ENCODE measurements around the gene COL28A1. TPM values are rescaled to one million over a fixed set of nuclear protein-coding genes. Genes with fewer than 3 reads are reported as not detected.

COL28A1 gene
- total RNA-seq, 1 experiment from 2014 or later = 0.26 TPM

GRCh38 chr7:7421826-7422225, 113.8 kb downstream of the COL28A1 start:
- DNase-seq (no peak), ATAC-seq (no peak)
- no peak for TF ChIP-seq EZH2phosphoT487 (IDR thresholded peaks at IDR 0.05; ENCODE audit: borderline replicate concordance, low read length)
- TF ChIP-seq CTCF (conservative IDR thresholded peaks at IDR 0.05; ENCODE audit: low read depth, low read length) = no peak
- TF ChIP-seq EZH2 (IDR thresholded peaks at IDR 0.05; ENCODE audit: low read length, unreplicated experiment) = no peak
- H3K4me3 ChIP-seq (ENCODE audit: low read length) = no peak overlapping the region
- BruUV-seq (replicated peaks) = no TSS peak
- no peaks in the 10 kb centered on the region for H3F3A ChIP-seq (ENCODE audit: low read length, unreplicated experiment)
- H4K20me1 ChIP-seq (ENCODE audit: low read length) = no peaks in the 10 kb centered on the region
- no peak overlapping the region for H3K27ac ChIP-seq (ENCODE audit: low read length)
- no peak overlapping the region for H3K9ac ChIP-seq (ENCODE audit: low read length)
- H3K79me2 ChIP-seq (ENCODE audit: low read length) = no peaks in the 10 kb centered on the region
- intact Hi-C loops (cut with micrococcal nuclease) = loop anchor here (10.0 kb wide), 1 partner anchor 873 kb away; no protein-coding TSS in a partner anchor
- no peaks in the 10 kb centered on the region for H3K9me3 ChIP-seq (ENCODE audit: low read length)
- H3K9me2 ChIP-seq (replicated peaks; ENCODE audit: low read length) = no peaks in the 10 kb centered on the region
- no peaks in the 10 kb centered on the region for H3K27me3 ChIP-seq (ENCODE audit: low read length)
- no peaks in the 10 kb centered on the region for H3K36me3 ChIP-seq (ENCODE audit: low read depth, low read length)
- no peaks in the 10 kb centered on the region for H3K4me1 ChIP-seq (ENCODE audit: insufficient read depth, low read length)
- no peak overlapping the region for H3K4me2 ChIP-seq (ENCODE audit: low read length)
- ChIA-PET POLR2A (ENCODE audit: unreplicated experiment) (no interaction called here), CTCF (interaction anchor here (1.0 kb wide), 1 partner anchor 319 kb away, joined by 3 read pairs; no protein-coding TSS in a partner anchor)
- no peak overlapping the region for H2AFZ ChIP-seq (ENCODE audit: low read length)

GRCh38 chr7:7418997-7419396, 116.7 kb downstream of the COL28A1 start:
- no peaks in the 10 kb centered on the region for H3K27me3 ChIP-seq (ENCODE audit: low read length)
- no TSS peak for BruUV-seq (replicated peaks)
- TF ChIP-seq CTCF (conservative IDR thresholded peaks at IDR 0.05; ENCODE audit: low read depth, low read length) (no peak), EZH2 (IDR thresholded peaks at IDR 0.05; ENCODE audit: low read length, unreplicated experiment) (no peak), EZH2phosphoT487 (IDR thresholded peaks at IDR 0.05; ENCODE audit: borderline replicate concordance, low read length) (no peak)
- H3K27ac ChIP-seq (ENCODE audit: low read length) = no peak overlapping the region
- H3K36me3 ChIP-seq (ENCODE audit: low read depth, low read length) = no peaks in the 10 kb centered on the region
- peaks cover 3% of the 10 kb centered on the region; the same call in 1 of the 2 replicates for H3K4me1 ChIP-seq (ENCODE audit: insufficient read depth, low read length)
- ATAC-seq (no peak), DNase-seq (no peak)
- H3F3A ChIP-seq (ENCODE audit: low read length, unreplicated experiment) = no peaks in the 10 kb centered on the region
- no peak overlapping the region for H3K4me2 ChIP-seq (ENCODE audit: low read length)
- no peaks in the 10 kb centered on the region for H3K9me2 ChIP-seq (replicated peaks; ENCODE audit: low read length)
- intact Hi-C loops (cut with micrococcal nuclease) = no loop called here
- H3K4me3 ChIP-seq (ENCODE audit: low read length) = no peak overlapping the region
- no peaks in the 10 kb centered on the region for H4K20me1 ChIP-seq (ENCODE audit: low read length)
- no peak overlapping the region for H3K9ac ChIP-seq (ENCODE audit: low read length)
- no peaks in the 10 kb centered on the region for H3K79me2 ChIP-seq (ENCODE audit: low read length)
- no peak overlapping the region for H2AFZ ChIP-seq (ENCODE audit: low read length)
- ChIA-PET POLR2A (ENCODE audit: unreplicated experiment) (no interaction called here), CTCF (no interaction called here)
- no peaks in the 10 kb centered on the region for H3K9me3 ChIP-seq (ENCODE audit: low read length)

DNA sequence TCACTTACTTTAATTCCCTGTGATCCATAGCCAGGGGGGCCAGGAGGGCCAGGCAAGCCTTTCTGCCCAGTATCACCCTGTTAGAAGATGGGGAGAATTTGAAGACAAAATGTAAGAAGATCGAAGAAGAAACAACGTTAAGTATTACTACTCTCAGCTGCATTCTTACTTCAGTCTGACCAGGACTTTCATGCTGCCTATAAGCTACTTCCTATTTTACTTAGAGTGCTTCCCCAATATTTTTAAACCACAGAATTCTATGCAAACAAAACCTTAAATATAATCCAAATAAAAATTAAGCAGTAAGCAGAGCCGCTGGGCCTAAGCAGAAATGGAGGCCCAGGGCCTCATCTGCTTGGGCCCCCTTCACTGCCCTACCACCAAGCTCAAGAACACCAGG, 117.8 kb downstream of the COL28A1 start:
- H3K9me3 ChIP-seq (ENCODE audit: low read length) = no peaks in the 10 kb centered on the region
- H3K4me2 ChIP-seq (ENCODE audit: low read length) = no peak overlapping the region
- peaks cover 3% of the 10 kb centered on the region; the same call in 1 of the 2 replicates for H3K4me1 ChIP-seq (ENCODE audit: insufficient read depth, low read length)
- ATAC-seq (no peak), DNase-seq (no peak)
- intact Hi-C loops (cut with micrococcal nuclease) = no loop called here
- CTCF ChIA-PET = no interaction called here
- no peaks in the 10 kb centered on the region for H3K27me3 ChIP-seq (ENCODE audit: low read length)
- POLR2A ChIA-PET (ENCODE audit: unreplicated experiment) = no interaction called here
- no peaks in the 10 kb centered on the region for H4K20me1 ChIP-seq (ENCODE audit: low read length)
- no peaks in the 10 kb centered on the region for H3K79me2 ChIP-seq (ENCODE audit: low read length)
- TF ChIP-seq CTCF (conservative IDR thresholded peaks at IDR 0.05; ENCODE audit: low read depth, low read length) (no peak), EZH2phosphoT487 (IDR thresholded peaks at IDR 0.05; ENCODE audit: borderline replicate concordance, low read length) (no peak), EZH2 (IDR thresholded peaks at IDR 0.05; ENCODE audit: low read length, unreplicated experiment) (no peak)
- no peak overlapping the region for H3K27ac ChIP-seq (ENCODE audit: low read length)
- no peak overlapping the region for H3K9ac ChIP-seq (ENCODE audit: low read length)
- H3F3A ChIP-seq (ENCODE audit: low read length, unreplicated experiment) = no peaks in the 10 kb centered on the region
- H3K36me3 ChIP-seq (ENCODE audit: low read depth, low read length) = no peaks in the 10 kb centered on the region
- no peak overlapping the region for H2AFZ ChIP-seq (ENCODE audit: low read length)
- BruUV-seq (replicated peaks) = no TSS peak
- no peaks in the 10 kb centered on the region for H3K9me2 ChIP-seq (replicated peaks; ENCODE audit: low read length)
- no peak overlapping the region for H3K4me3 ChIP-seq (ENCODE audit: low read length)
